Loucy (cell line): ENCODE data around the gene RHOJ.

Experiments used
- H2AFZ ChIP-seq: fragments of 200-600 bp; sonication (generic); 2 replicates; pipeline ENCODE4 v1.6.0; 2016; ENCODE audit warnings: antibody characterized with exemption, mild to moderate bottlenecking, low read length, moderate library complexity
- H3F3A ChIP-seq: fragments of 200-600 bp; 2 replicates; pipeline ENCODE4 v1.6.0; 2016; ENCODE audit warnings: antibody characterized with exemption, low read depth, mild to moderate bottlenecking
- H3K27me3 ChIP-seq: fragments of 200-600 bp; sonication (generic); 2 replicates; pipeline ENCODE4 v1.6.1; 2014; ENCODE audit warnings: low read length, mild to moderate bottlenecking; ENCODE audit not compliant: insufficient read depth, poor library complexity, severe bottlenecking
- H3K36me3 ChIP-seq: fragments of 200-600 bp; sonication (generic); 2 replicates; pipeline ENCODE4 v1.6.1; 2016; ENCODE audit warnings: low read length; ENCODE audit not compliant: insufficient read depth
- H3K4me1 ChIP-seq: fragments of 200-600 bp; sonication (generic); 2 replicates; pipeline ENCODE4 v1.5.1; 2014; ENCODE audit warnings: low read length, mild to moderate bottlenecking; ENCODE audit not compliant: insufficient read depth, poor library complexity, severe bottlenecking
- H3K4me2 ChIP-seq: fragments of 200-600 bp; sonication (generic); 2 replicates; pipeline ENCODE4 v1.6.0; 2014; ENCODE audit warnings: antibody characterized with exemption, low read length, low read depth, mild to moderate bottlenecking; ENCODE audit not compliant: poor library complexity, severe bottlenecking
- H3K4me3 ChIP-seq: fragments of 200-600 bp; sonication (generic); 2 replicates; pipeline ENCODE4 v1.5.1; 2014; ENCODE audit warnings: low read length, mild to moderate bottlenecking, mixed read lengths; ENCODE audit not compliant: poor library complexity, severe bottlenecking
- H3K79me2 ChIP-seq: fragments of 200-600 bp; sonication (generic); 2 replicates; pipeline ENCODE4 v1.6.1; 2014; ENCODE audit warnings: low read length; ENCODE audit not compliant: insufficient read depth
- H3K9ac ChIP-seq: fragments of 200-600 bp; sonication (generic); 2 replicates; pipeline ENCODE4 v1.6.0; 2014; ENCODE audit warnings: mild to moderate bottlenecking, low read depth, low read length, moderate library complexity; ENCODE audit not compliant: poor library complexity, severe bottlenecking
- H3K9me2 ChIP-seq: fragments of 200-600 bp; sonication (generic); replicated peaks from 2 replicates; pipeline ENCODE4 v1.6.1; 2016; ENCODE audit warnings: low read depth, low read length, mixed read lengths
- H3K9me3 ChIP-seq: fragments of 200-600 bp; sonication (generic); 2 replicates; pipeline ENCODE4 v1.6.1; 2014; ENCODE audit warnings: mild to moderate bottlenecking, antibody characterized with exemption, low read length, low read depth; ENCODE audit not compliant: insufficient read depth
- H4K20me1 ChIP-seq: fragments of 200-600 bp; sonication (generic); 2 replicates; pipeline ENCODE4 v1.6.0; 2014; ENCODE audit warnings: antibody characterized with exemption, low read length, mild to moderate bottlenecking; ENCODE audit not compliant: insufficient read depth, poor library complexity, severe bottlenecking
- CTCF ChIP-seq: fragments of 200-600 bp; sonication (generic); conservative IDR thresholded peaks from 2 replicates; pipeline ENCODE4 v1.5.1; 2014; ENCODE audit warnings: mild to moderate bottlenecking, antibody characterized with exemption, low read length
- EZH2phosphoT487 ChIP-seq: fragments of 200-600 bp; IDR thresholded peaks from 2 replicates; pipeline ENCODE4 v1.6.1; 2018; ENCODE audit warnings: antibody characterized with exemption, mild to moderate bottlenecking, moderate library complexity, borderline replicate concordance

The RHOJ gene

GRCh38 chr14:63282997-63283883 lies 79.0 kb downstream of the RHOJ start:
- H3K9me2 ChIP-seq: no peaks in the 10 kb centered on the region
- no peak overlapping the region for H3K4me2 ChIP-seq
- no peaks in the 10 kb centered on the region for H3K9me3 ChIP-seq
- H3K27me3 ChIP-seq: no peaks in the 10 kb centered on the region
- no peak for TF ChIP-seq EZH2phosphoT487
- no peak for TF ChIP-seq CTCF
- H3K9ac ChIP-seq: no peak overlapping the region
- no peak overlapping the region for H2AFZ ChIP-seq
- no peaks in the 10 kb centered on the region for H3K79me2 ChIP-seq
- H4K20me1 ChIP-seq: no peaks in the 10 kb centered on the region
- no peaks in the 10 kb centered on the region for H3K4me1 ChIP-seq
- H3K36me3 ChIP-seq: no peaks in the 10 kb centered on the region
- H3F3A ChIP-seq: no peaks in the 10 kb centered on the region
- no peak overlapping the region for H3K4me3 ChIP-seq

- Histone ChIP-seq H3K36me3 (no peaks in the 10 kb centered on the region), H3K4me1 (no peaks in the 10 kb centered on the region), H3K27me3 (no peaks in the 10 kb centered on the region), H3K79me2 (no peaks in the 10 kb centered on the region), H3F3A (no peaks in the 10 kb centered on the region), H3K4me3 (no peak overlapping the region), H3K4me2 (no peak overlapping the region), H2AFZ (no peak overlapping the region), H4K20me1 (no peaks in the 10 kb centered on the region), H3K9ac (no peak overlapping the region), H3K9me3 (no peaks in the 10 kb centered on the region), H3K9me2 (no peaks in the 10 kb centered on the region)
- TF ChIP-seq CTCF (no peak), EZH2phosphoT487 (no peak)
These were observed 79.6 kb downstream of the RHOJ start for GRCh38 chr14:63283884-63284248.

DNA sequence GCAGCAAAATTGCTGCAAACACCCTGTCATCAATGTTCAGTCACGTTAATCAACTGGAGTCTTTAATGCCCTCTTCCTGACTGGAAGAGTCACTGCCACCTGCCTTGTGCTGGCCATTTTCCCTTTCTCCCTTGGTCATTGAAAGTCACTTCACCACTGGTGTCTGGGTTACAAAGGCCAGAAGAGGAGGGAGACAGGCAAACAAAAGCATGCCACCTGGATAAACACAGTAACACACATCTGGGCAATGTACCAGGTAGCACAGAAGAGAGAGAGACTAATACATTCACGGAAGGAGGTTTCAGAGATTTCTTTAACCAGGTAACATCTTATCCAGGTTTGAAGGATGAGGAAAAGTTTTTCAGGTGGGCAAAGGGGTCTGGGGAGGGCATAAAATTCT lies 81.8 kb downstream of the RHOJ start:
- H3K36me3 ChIP-seq: no peaks in the 10 kb centered on the region

More for the DNA sequence above, 81.8 kb downstream of the RHOJ start:
- Histone ChIP-seq H3F3A (no peaks in the 10 kb centered on the region), H3K9ac (no peak overlapping the region), H3K4me1 (no peaks in the 10 kb centered on the region), H3K4me2 (no peak overlapping the region), H2AFZ (no peak overlapping the region), H3K9me3 (no peaks in the 10 kb centered on the region), H3K79me2 (no peaks in the 10 kb centered on the region), H3K4me3 (no peak overlapping the region), H4K20me1 (no peaks in the 10 kb centered on the region), H3K27me3 (no peaks in the 10 kb centered on the region), H3K9me2 (no peaks in the 10 kb centered on the region)
- TF ChIP-seq CTCF: no peak
- TF ChIP-seq EZH2phosphoT487: no peak
